H1 (cell line): ENCODE results near the gene NPPA. TPM values are rescaled to one million over a fixed set of nuclear protein-coding genes. Genes with fewer than 3 reads are reported as not detected.

Source experiments
- CTCF ChIA-PET: fragments of 300-600 bp; sonication (Branson Sonifier 250); formaldehyde crosslinking; loops from one replicate; lab custom pipeline; 2021; ENCODE audit not compliant: partially characterized antibody; lab: Charles Lee
- POLR2A ChIA-PET: fragments of 300-600 bp; sonication (Branson Sonifier 250); formaldehyde crosslinking; loops from one replicate; lab custom pipeline; 2021; ENCODE audit warnings: inconsistent platforms; ENCODE audit not compliant: partially characterized antibody; lab: Charles Lee
- DNase-seq, 2 experiments: peaks; one replicate each; pipeline versions ENCODE4 v3.0.0 to v3.0.0-alpha.2; 2010 to 2022; ENCODE audit warnings: low spot score in 2 of 2, low read depth in 1 of 2, mixed read lengths in 1 of 2
- FAIRE-seq: peaks from 2 replicates; lab custom pipeline; 2011; peaks lifted over from hg19 to GRCh38; lab: Jason Lieb, UNC
- H2AFZ ChIP-seq: 2 replicates; pipeline ENCODE4 v1.8.1; 2012; ENCODE audit warnings: low read length, inconsistent platforms
- H2AK5ac ChIP-seq: 2 replicates; pipeline ENCODE4 v1.6.1; 2013; ENCODE audit warnings: low read depth, low read length
- H2BK120ac ChIP-seq: replicated peaks from 2 replicates; pipeline ENCODE3; 2013; ENCODE audit warnings: low read depth, low read length, inconsistent platforms
- H2BK12ac ChIP-seq: 2 replicates; pipeline ENCODE4 v1.6.1; 2013; ENCODE audit warnings: low read depth, low read length
- H2BK15ac ChIP-seq: 2 replicates; pipeline ENCODE4 v1.6.1; 2013; ENCODE audit warnings: low read length
- H2BK20ac ChIP-seq: 2 replicates; pipeline ENCODE4 v1.6.1; 2013; ENCODE audit warnings: low read length
- H2BK5ac ChIP-seq: 2 replicates; pipeline ENCODE4 v1.6.1; 2013; ENCODE audit warnings: low read depth, low read length
- H3K14ac ChIP-seq: 2 replicates; pipeline ENCODE4 v1.6.1; 2013; ENCODE audit warnings: inconsistent platforms; ENCODE audit not compliant: insufficient read length
- H3K18ac ChIP-seq: 2 replicates; pipeline ENCODE4 v1.6.1; 2013; ENCODE audit warnings: low read length; ENCODE audit errors: extremely low read depth
- H3K23ac ChIP-seq: 2 replicates; pipeline ENCODE4 v1.6.1; 2013; ENCODE audit warnings: inconsistent platforms; ENCODE audit not compliant: insufficient read length
- H3K23me2 ChIP-seq: 2 replicates; pipeline ENCODE4 v1.6.1; 2013; ENCODE audit warnings: low read depth, low read length
- H3K27ac ChIP-seq: 2 replicates; pipeline ENCODE4 v1.6.1; 2011; ENCODE audit warnings: low read depth, low read length, inconsistent platforms
- H3K27me3 ChIP-seq, 4 experiments: replicated peaks in 1 of 4; 1 replicate in 1 of 4; 2 replicates in 3 of 4; pipeline versions ENCODE4 v1.6.1 to v1.8.1; 2011 to 2013; ENCODE audit warnings: low read length in 3 of 4, mild to moderate bottlenecking in 3 of 4, inconsistent platforms in 2 of 4, mixed read lengths in 2 of 4, moderate library complexity in 1 of 4; ENCODE audit not compliant: control insufficient read depth in 3 of 4, insufficient read depth in 3 of 4; ENCODE audit errors: extremely low read depth in 1 of 4
- H3K36me3 ChIP-seq, 4 experiments: 2 replicates each; pipeline versions ENCODE4 v1.6.1 to v1.8.1; 2011 to 2013; ENCODE audit warnings: mild to moderate bottlenecking in 4 of 4, low read length in 3 of 4, moderate library complexity in 2 of 4, control low read depth in 1 of 4, inconsistent platforms in 1 of 4; ENCODE audit not compliant: insufficient read depth in 4 of 4, control insufficient read depth in 2 of 4
- H3K4ac ChIP-seq: replicated peaks from 2 replicates; pipeline ENCODE3; 2013; ENCODE audit warnings: low read length, low read depth, mixed read lengths, inconsistent platforms; ENCODE audit not compliant: insufficient read length
- H3K4me1 ChIP-seq, 4 experiments: replicated peaks in 1 of 4; 1 replicate in 1 of 4; 2 replicates in 3 of 4; pipeline versions ENCODE4 v1.6.1 to v1.8.1; 2011 to 2013; ENCODE audit warnings: low read length in 3 of 4, inconsistent platforms in 2 of 4, mixed read lengths in 1 of 4; ENCODE audit not compliant: insufficient read depth in 4 of 4, control insufficient read depth in 3 of 4
- H3K4me2 ChIP-seq, 2 experiments: 2 replicates each; pipeline versions ENCODE4 v1.6.1 to v1.8.1; 2011 to 2013; ENCODE audit warnings: low read depth in 2 of 2, low read length in 2 of 2, control low read depth in 1 of 2, inconsistent platforms in 1 of 2, mild to moderate bottlenecking in 1 of 2; ENCODE audit not compliant: insufficient read depth in 1 of 2
- H3K4me3 ChIP-seq, 4 experiments: fragments of 200-600, 300-600 bp in 1 of 4; sonication (generic), shearing (Covaris generic), sonication (Bioruptor Twin) in 1 of 4; 2 replicates each; pipeline versions ENCODE4 v1.5.1 to v1.8.1; 2011 to 2016; ENCODE audit warnings: low read length in 4 of 4, low read depth in 3 of 4, control low read depth in 2 of 4, inconsistent platforms in 2 of 4, mild to moderate bottlenecking in 2 of 4, mixed read lengths in 1 of 4, moderate library complexity in 1 of 4; ENCODE audit not compliant: insufficient read depth in 2 of 4; ENCODE audit errors: extremely low read depth in 1 of 4
- H3K56ac ChIP-seq: replicated peaks from 2 replicates; pipeline ENCODE3; 2013; ENCODE audit warnings: low read depth, mild to moderate bottlenecking, mixed read lengths, low read length, inconsistent platforms; ENCODE audit not compliant: insufficient read length
- H3K79me1 ChIP-seq: 2 replicates; pipeline ENCODE4 v1.6.1; 2013; ENCODE audit warnings: low read depth, low read length, control low read depth
- H3K79me2 ChIP-seq, 2 experiments: 2 replicates each; pipeline versions ENCODE4 v1.6.1 to v1.8.1; 2012 to 2013; ENCODE audit warnings: low read length in 2 of 2, mild to moderate bottlenecking in 2 of 2, inconsistent platforms in 1 of 2; ENCODE audit not compliant: insufficient read depth in 2 of 2, control insufficient read depth in 1 of 2
- H3K9ac ChIP-seq, 4 experiments: replicated peaks in 1 of 4; 1 replicate in 1 of 4; 2 replicates in 3 of 4; pipeline versions ENCODE4 v1.6.1 to v1.8.1; 2011 to 2013; ENCODE audit warnings: low read depth in 3 of 4, low read length in 3 of 4, control low read depth in 2 of 4, mild to moderate bottlenecking in 2 of 4, moderate library complexity in 2 of 4, inconsistent platforms in 1 of 4; ENCODE audit errors: extremely low read depth in 1 of 4
- H3K9me3 ChIP-seq, 2 experiments: 2 replicates each; pipeline versions ENCODE4 v1.6.1 to v1.8.1; 2012 to 2013; ENCODE audit warnings: mild to moderate bottlenecking in 2 of 2, moderate library complexity in 2 of 2, control low read depth in 1 of 2, inconsistent platforms in 1 of 2, low read depth in 1 of 2, low read length in 1 of 2, mixed read lengths in 1 of 2; ENCODE audit not compliant: insufficient read depth in 2 of 2
- H4K20me1 ChIP-seq, 2 experiments: replicated peaks in 1 of 2; 2 replicates each; pipeline versions ENCODE3 to v1.8.1; 2011 to 2013; ENCODE audit warnings: inconsistent platforms in 2 of 2, low read length in 2 of 2, mild to moderate bottlenecking in 1 of 2; ENCODE audit not compliant: insufficient read depth in 2 of 2, control insufficient read depth in 1 of 2
- H4K5ac ChIP-seq: 2 replicates; pipeline ENCODE4 v1.6.1; 2013; ENCODE audit warnings: low read length, low read depth, mixed read lengths, inconsistent platforms; ENCODE audit not compliant: insufficient read length
- H4K8ac ChIP-seq: 2 replicates; pipeline ENCODE4 v1.8.0; 2013; ENCODE audit warnings: mild to moderate bottlenecking, moderate library complexity, low read length, inconsistent platforms; ENCODE audit not compliant: insufficient read depth; ENCODE audit errors: extremely low read depth
- H4K91ac ChIP-seq: replicated peaks from 2 replicates; pipeline ENCODE3; 2013; ENCODE audit warnings: low read length, mixed read lengths, inconsistent platforms; ENCODE audit not compliant: insufficient read length
- CBX8 ChIP-seq: fragments of 300-800, 300-1000 bp; sonication (generic); IDR thresholded peaks from 2 replicates; pipeline ENCODE4 v1.7.1; 2016; ENCODE audit warnings: low read depth, low read length, borderline replicate concordance
- CTCF ChIP-seq, 3 experiments: IDR thresholded peaks; 1 replicate in 2 of 3; 2 replicates in 1 of 3; pipeline versions ENCODE4 v1.5.1 to v1.6.1; 2011; ENCODE audit warnings: low read length in 3 of 3, mild to moderate bottlenecking in 3 of 3, inconsistent platforms in 2 of 3, low read depth in 1 of 3, moderate library complexity in 1 of 3; ENCODE audit not compliant: insufficient read depth in 1 of 3; ENCODE audit errors: control extremely low read depth in 1 of 3
- GABPA ChIP-seq: IDR thresholded peaks from 2 replicates; pipeline ENCODE4 v1.6.1; 2011; ENCODE audit warnings: mild to moderate bottlenecking, low read length, moderate library complexity, borderline replicate concordance; ENCODE audit not compliant: insufficient read depth
- KDM1A ChIP-seq: fragments of 200-600, 300-600 bp; sonication (generic); IDR thresholded peaks from 2 replicates; pipeline ENCODE4 v1.7.1; 2016; ENCODE audit warnings: mild to moderate bottlenecking, low read length, borderline replicate concordance
- RAD21 ChIP-seq, 2 experiments: IDR thresholded peaks in 1 of 2; conservative IDR thresholded peaks in 1 of 2; 2 replicates each; pipeline ENCODE4 v1.6.1; 2011; ENCODE audit warnings: low read depth in 2 of 2, low read length in 2 of 2, improper control_type of control experiment in 1 of 2, inconsistent platforms in 1 of 2, mild to moderate bottlenecking in 1 of 2, moderate library complexity in 1 of 2
- SAP30 ChIP-seq: fragments of 300-600 bp; sonication (generic); IDR thresholded peaks from 2 replicates; pipeline ENCODE4 v1.7.1; 2012; ENCODE audit warnings: low read length, moderate library complexity, mild to moderate bottlenecking, inconsistent platforms; ENCODE audit not compliant: insufficient read depth, insufficient replicate concordance
- SP2 ChIP-seq: IDR thresholded peaks from 2 replicates; pipeline ENCODE4 v1.6.1; 2012; ENCODE audit warnings: mild to moderate bottlenecking, low read length, inconsistent platforms
- YY1 ChIP-seq: IDR thresholded peaks from 2 replicates; pipeline ENCODE4 v1.6.1; 2011; ENCODE audit warnings: low read depth, mild to moderate bottlenecking, low read length
- WGBS, 2 experiments: shearing (Covaris generic) in 1 of 2; methylation state at CpG; one replicate each; pipeline versions ENCODE4 v1.1.6 to v1.1.7; 2013 to 2015; ENCODE audit warnings: low lambda C conversion rate in 2 of 2, mixed read lengths in 2 of 2, inconsistent platforms in 1 of 2, low coverage in 1 of 2, missing lambda C conversion rate in 1 of 2; ENCODE audit not compliant: insufficient replicate concordance in 2 of 2, insufficient coverage in 1 of 2, insufficient read length in 1 of 2; ENCODE audit errors: extremely low coverage in 1 of 2, missing lambda C conversion rate in 1 of 2; 5-methylcytosine and 5-hydroxymethylcytosine counted together
- polyA plus RNA-seq, 7 experiments: library from polyadenylated mRNA; depleted of rRNA in 3 of 7; stranded (reverse) in 5 of 7; unstranded in 2 of 7; fragments of >200 nt in 5 of 7; fragments of 200-250 nt in 2 of 7; gene quantifications; 1 replicate in 5 of 7; 2 replicates in 1 of 7; 4 replicates in 1 of 7; pipeline versions ENCODE4 v1.2.1 to v1.2.3, GENCODE V29; 2011 to 2013; ENCODE audit warnings: missing spikeins in 2 of 7, mixed read lengths in 2 of 7
- total RNA-seq: library from RNA; stranded (reverse); fragmentation: NEBNext Ultra II Directional; extraction: Animal tissue kit (Norgen Biotek cat#: 25700); gene quantifications from 2 replicates; pipeline ENCODE4 v1.2.1, GENCODE V29; 2021
- TF ChIP-seq, protein P1 (sequence below): IDR thresholded peaks from 2 replicates; pipeline ENCODE4 v1.6.1; 2012; ENCODE audit warnings: inconsistent platforms

The NPPA gene
- total and polyA plus RNA-seq, 2 of the 8 experiments (the other 6 are each of a cell fraction or from before 2014, with no cell fraction given): not detected

GRCh38 chr1:11893907-11894251, 46.3 kb upstream of the NPPA start:
- H2BK15ac ChIP-seq: no peak overlapping the region
- H4K20me1 ChIP-seq: no peaks in the 10 kb centered on the region
- H2BK12ac ChIP-seq: no peak overlapping the region; the same call in 1 of the 2 replicates
- no peak overlapping the region for H2AFZ ChIP-seq
- no peak overlapping the region for H2AK5ac ChIP-seq
- H2BK120ac ChIP-seq: no peak overlapping the region
- no peaks in the 10 kb centered on the region for H3K27me3 ChIP-seq
- FAIRE-seq: peak; percentile 57
- H3K23ac ChIP-seq: no peak overlapping the region
- no peaks in the 10 kb centered on the region for H3K36me3 ChIP-seq
- CTCF ChIA-PET: interaction anchor here (0.6 to 4.9 kb wide), 19 partner anchors 9 to 82 kb away, joined by 3 to 67 read pairs (median 11); no protein-coding TSS in a partner anchor
- H4K5ac ChIP-seq: no peak overlapping the region
- H2BK20ac ChIP-seq: no peak overlapping the region
- no peak overlapping the region for H4K8ac ChIP-seq
- H3K79me1 ChIP-seq: no peaks in the 10 kb centered on the region; the same call in 1 of the 2 replicates
- no peaks in the 10 kb centered on the region for H3K9me3 ChIP-seq
- POLR2A ChIA-PET: interaction anchor here (1.4 to 3.6 kb wide), 2 partner anchors 11 to 15 kb away, joined by 5 to 40 read pairs; no protein-coding TSS in a partner anchor
- no peak overlapping the region for H4K91ac ChIP-seq
- no peak overlapping the region for H3K4me3 ChIP-seq
- H3K23me2 ChIP-seq: peaks cover 5% of the 10 kb centered on the region; the same call in 1 of the 2 replicates
- H3K4ac ChIP-seq: peak overlapping the region; percentile 5
- 0% methylated on average over 5 of the region's 5 CpGs; no CpG with 5 or more reads in 1 of the 2 experiments for WGBS, 2 experiments
- no peak overlapping the region for H3K14ac ChIP-seq
- no peaks in the 10 kb centered on the region; a peak in 3 of 7 replicates for H3K4me1 ChIP-seq
- H3K79me2 ChIP-seq: no peaks in the 10 kb centered on the region
- H3K9ac ChIP-seq: no peak overlapping the region
- no peak overlapping the region for H3K27ac ChIP-seq
- no peak overlapping the region for H3K4me2 ChIP-seq
- no peak overlapping the region for H3K18ac ChIP-seq
- DNase-seq: peak in 1 of 2 experiments; percentile 93
- H2BK5ac ChIP-seq: no peak overlapping the region
- no peak overlapping the region for H3K56ac ChIP-seq
- TF ChIP-seq RAD21 (IDR thresholded peaks at IDR 0.05 in 1 of 2, conservative IDR thresholded peaks at IDR 0.05 in 1 of 2; ENCODE audit: low read depth in 2 of 2, low read length in 2 of 2) (peak; percentile 91 to 96), GABPA (peak; percentile 51; the same call in 1 of the 2 replicates), YY1 (peak; percentile 48; the same call in 1 of the 2 replicates), KDM1A (no peak), SAP30 (no peak), SP2 (no peak), CTCF (IDR thresholded peaks at IDR 0.05; ENCODE audit: control extremely low read depth in 1 of 3, insufficient read depth in 1 of 3, low read depth in 1 of 3, low read length in 3 of 3) (peak; percentile 97 to 98 (median 98)), CBX8 (no peak)
- TF ChIP-seq, protein P1, sequence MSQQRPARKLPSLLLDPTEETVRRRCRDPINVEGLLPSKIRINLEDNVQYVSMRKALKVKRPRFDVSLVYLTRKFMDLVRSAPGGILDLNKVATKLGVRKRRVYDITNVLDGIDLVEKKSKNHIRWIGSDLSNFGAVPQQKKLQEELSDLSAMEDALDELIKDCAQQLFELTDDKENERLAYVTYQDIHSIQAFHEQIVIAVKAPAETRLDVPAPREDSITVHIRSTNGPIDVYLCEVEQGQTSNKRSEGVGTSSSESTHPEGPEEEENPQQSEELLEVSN: no peak
